ENCODE data around the gene PIAS1.

The PIAS1 gene

DNA sequence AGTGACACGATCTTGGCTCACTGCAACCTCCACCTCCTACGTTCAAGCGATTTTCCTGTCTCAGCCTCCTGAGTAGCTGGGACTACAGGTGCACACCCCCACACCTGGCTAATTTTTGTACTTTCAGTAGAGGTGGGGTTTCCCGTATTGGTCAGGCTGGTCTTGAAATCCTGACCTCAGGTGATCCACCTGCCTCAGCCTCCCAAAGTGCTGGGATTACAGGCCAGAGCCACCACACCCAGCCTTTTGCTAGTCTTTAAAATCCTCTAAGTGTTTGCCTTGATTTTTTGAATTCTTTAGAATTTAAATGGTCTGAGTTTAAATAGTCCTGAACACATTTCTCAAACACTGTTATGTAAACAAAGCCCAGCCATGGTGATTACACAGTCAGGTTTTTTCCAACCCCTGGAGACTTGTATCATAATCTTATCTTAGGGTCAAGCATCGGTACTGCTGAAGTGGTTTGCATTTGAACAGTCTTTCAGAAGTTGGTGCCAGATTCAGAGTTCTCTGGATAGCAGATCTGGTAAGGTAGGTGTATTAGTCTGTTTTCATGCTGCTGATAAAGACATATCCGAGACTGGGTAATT is 28.2 kb upstream of the PIAS1 start:
- no peak overlapping the region for H3K4me3 ChIP-seq (ENCODE audit: low read length)
- no peak overlapping the region for H2AFZ ChIP-seq (ENCODE audit: low read depth, low read length)
- no peak overlapping the region for H3K4me2 ChIP-seq (ENCODE audit: low read length)
- no peaks in the 10 kb centered on the region for H4K20me1 ChIP-seq (ENCODE audit: insufficient read depth, low read length)
- H3K27me3 ChIP-seq (ENCODE audit: low read depth, low read length) = 0 out of 2 replicates have a peak, but pooled peaks cover 6% of the 10 kb centered on the region
- no peaks in the 10 kb centered on the region for H3K4me1 ChIP-seq (ENCODE audit: low read length)
- H3K9ac ChIP-seq (ENCODE audit: low read length) = no peak overlapping the region
- TF ChIP-seq EZH2phosphoT487 (IDR thresholded peaks at IDR 0.05; ENCODE audit: low read depth) (no peak), CTCF (IDR thresholded peaks at IDR 0.05; ENCODE audit: low read depth, low read length) (no peak)
- no peaks in the 10 kb centered on the region for H3K79me2 ChIP-seq (ENCODE audit: low read length)
- H3K36me3 ChIP-seq (replicated peaks; ENCODE audit: low read depth, low read length) = no peaks in the 10 kb centered on the region
- no peak overlapping the region for H3K27ac ChIP-seq (ENCODE audit: low read length)
- no peaks in the 10 kb centered on the region for H3K9me3 ChIP-seq (ENCODE audit: insufficient read depth, low read length)

- H3K36me3 ChIP-seq (replicated peaks; ENCODE audit: low read depth, low read length) = no peaks in the 10 kb centered on the region
- H2AFZ ChIP-seq (ENCODE audit: low read depth, low read length) = no peak overlapping the region
Observed at GRCh38 chr15:68027388-68027787, 26.7 kb upstream of the PIAS1 start.

GRCh38 chr15:68028137-68028887 is 25.8 kb upstream of the PIAS1 start:
- no peak overlapping the region for H3K9ac ChIP-seq (ENCODE audit: low read length)
- no peak overlapping the region for H3K4me3 ChIP-seq (ENCODE audit: low read length)
- H3K79me2 ChIP-seq (ENCODE audit: low read length) = no peaks in the 10 kb centered on the region
- H3K27me3 ChIP-seq (ENCODE audit: low read depth, low read length) = 0 out of 2 replicates have a peak, but pooled peaks cover 6% of the 10 kb centered on the region
- no peaks in the 10 kb centered on the region for H4K20me1 ChIP-seq (ENCODE audit: insufficient read depth, low read length)
- no peak overlapping the region for H3K27ac ChIP-seq (ENCODE audit: low read length)
- TF ChIP-seq EZH2phosphoT487 (IDR thresholded peaks at IDR 0.05; ENCODE audit: low read depth) (no peak), CTCF (IDR thresholded peaks at IDR 0.05; ENCODE audit: low read depth, low read length) (no peak)
- H3K4me1 ChIP-seq (ENCODE audit: low read length) = no peaks in the 10 kb centered on the region
- no peak overlapping the region for H3K4me2 ChIP-seq (ENCODE audit: low read length)
- no peak overlapping the region for H2AFZ ChIP-seq (ENCODE audit: low read depth, low read length)
- no peaks in the 10 kb centered on the region for H3K9me3 ChIP-seq (ENCODE audit: insufficient read depth, low read length)
- H3K36me3 ChIP-seq (replicated peaks; ENCODE audit: low read depth, low read length) = no peaks in the 10 kb centered on the region

More at GRCh38 chr15:68027388-68027787, 26.7 kb upstream of the PIAS1 start:
- Histone ChIP-seq H3K4me2 (ENCODE audit: low read length) (no peak overlapping the region), H4K20me1 (ENCODE audit: insufficient read depth, low read length) (no peaks in the 10 kb centered on the region), H3K9me3 (ENCODE audit: insufficient read depth, low read length) (no peaks in the 10 kb centered on the region), H3K4me1 (ENCODE audit: low read length) (no peaks in the 10 kb centered on the region), H3K27me3 (ENCODE audit: low read depth, low read length) (0 out of 2 replicates have a peak, but pooled peaks cover 6% of the 10 kb centered on the region), H3K27ac (ENCODE audit: low read length) (no peak overlapping the region), H3K4me3 (ENCODE audit: low read length) (no peak overlapping the region), H3K79me2 (ENCODE audit: low read length) (no peaks in the 10 kb centered on the region), H3K9ac (ENCODE audit: low read length) (no peak overlapping the region)
- TF ChIP-seq CTCF (IDR thresholded peaks at IDR 0.05; ENCODE audit: low read depth, low read length) = no peak
- no peak for TF ChIP-seq EZH2phosphoT487 (IDR thresholded peaks at IDR 0.05; ENCODE audit: low read depth)

DNA sequence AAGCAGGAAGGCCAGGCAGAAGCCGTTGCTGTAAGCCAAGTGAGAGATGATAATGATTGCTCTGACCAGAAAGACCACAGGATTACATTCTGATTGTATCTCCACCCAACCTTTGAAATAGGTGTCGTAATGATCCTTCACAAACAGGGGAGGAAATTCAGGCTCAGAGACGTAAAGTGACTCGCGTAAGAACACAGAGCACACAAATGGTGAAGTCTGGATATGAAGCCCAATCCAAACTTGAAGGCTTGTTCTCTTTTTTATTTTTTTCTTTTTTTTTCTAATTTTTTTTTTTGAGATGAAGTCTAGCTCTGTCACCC is 25.3 kb upstream of the PIAS1 start:
- no peak for TF ChIP-seq CTCF (IDR thresholded peaks at IDR 0.05; ENCODE audit: low read depth, low read length)
- no peak for TF ChIP-seq EZH2phosphoT487 (IDR thresholded peaks at IDR 0.05; ENCODE audit: low read depth)

More for the DNA sequence above, 25.3 kb upstream of the PIAS1 start:
- H3K4me2 ChIP-seq (ENCODE audit: low read length) = no peak overlapping the region
- H3K9me3 ChIP-seq (ENCODE audit: insufficient read depth, low read length) = no peaks in the 10 kb centered on the region
- H3K36me3 ChIP-seq (replicated peaks; ENCODE audit: low read depth, low read length) = no peaks in the 10 kb centered on the region
- H3K9ac ChIP-seq (ENCODE audit: low read length) = no peak overlapping the region
- no peaks in the 10 kb centered on the region for H4K20me1 ChIP-seq (ENCODE audit: insufficient read depth, low read length)
- H3K4me1 ChIP-seq (ENCODE audit: low read length) = no peaks in the 10 kb centered on the region
- no peak overlapping the region for H2AFZ ChIP-seq (ENCODE audit: low read depth, low read length)
- H3K79me2 ChIP-seq (ENCODE audit: low read length) = no peaks in the 10 kb centered on the region
- H3K27me3 ChIP-seq (ENCODE audit: low read depth, low read length) = peaks cover 8% of the 10 kb centered on the region; the same call in 1 of the 2 replicates
- H3K4me3 ChIP-seq (ENCODE audit: low read length) = no peak overlapping the region
- H3K27ac ChIP-seq (ENCODE audit: low read length) = no peak overlapping the region
